GOT3 (cell line): Measurements from ENCODE around the gene APOLD1.
"Not testable (repeated sequence)": the region's sequence is repeated elsewhere in the genome, so short reads cannot be mapped to it uniquely, and the experiment has no call there.

Experiments used
- DNase-seq: peaks from one replicate; lab custom pipeline; 2025; ENCODE audit warnings: mixed read lengths; lab: John Stamatoyannopoulos, UW

Gene APOLD1

GRCh38 chr12:12786706-12787601 lies 1.5 kb downstream of the APOLD1 start:
- DNase-seq = peak; percentile 15

GRCh38 chr12:12788131-12788530 lies 2.7 kb downstream of the APOLD1 start:
- no peak for DNase-seq

- no peak for DNase-seq
Measured at GRCh38 chr12:12788675-12789368, 3.4 kb downstream of the APOLD1 start.

- no peak for DNase-seq
Measured at GRCh38 chr12:12790956-12791355, 5.5 kb downstream of the APOLD1 start.

GRCh38 chr12:12791756-12792369 lies 6.4 kb downstream of the APOLD1 start:
- no peak for DNase-seq

GRCh38 chr12:12792421-12792820 lies 7.0 kb downstream of the APOLD1 start:
- DNase-seq = no peak

- DNase-seq = no peak
Measured at GRCh38 chr12:12794686-12795085, 9.2 kb downstream of the APOLD1 start.

- no peak for DNase-seq
Measured at GRCh38 chr12:12796171-12796570, 10.7 kb downstream of the APOLD1 start.

- DNase-seq = no peak
Measured at GRCh38 chr12:12796928-12797793, 11.7 kb downstream of the APOLD1 start.

- no peak for DNase-seq
Measured at GRCh38 chr12:12797794-12798152, 12.3 kb downstream of the APOLD1 start.

GRCh38 chr12:12798480-12798879 lies 13.0 kb downstream of the APOLD1 start:
- DNase-seq = no peak

GRCh38 chr12:12799163-12799920 lies 13.9 kb downstream of the APOLD1 start:
- no peak for DNase-seq

GRCh38 chr12:12800406-12801180 lies 15.1 kb downstream of the APOLD1 start:
- DNase-seq = no peak

- not testable (repeated sequence) for DNase-seq
Measured at GRCh38 chr12:12801656-12802055, 16.2 kb downstream of the APOLD1 start.

- DNase-seq = peak; percentile 11
Measured at GRCh38 chr12:12803186-12803585, 17.7 kb downstream of the APOLD1 start.

- no peak for DNase-seq
Measured at GRCh38 chr12:12804011-12804410, 18.6 kb downstream of the APOLD1 start.

GRCh38 chr12:12804432-12804886 lies 19.0 kb downstream of the APOLD1 start:
- DNase-seq = no peak

GRCh38 chr12:12806784-12807516 lies 21.5 kb downstream of the APOLD1 start:
- DNase-seq = no peak

GRCh38 chr12:12807517-12807903 lies 22.1 kb downstream of the APOLD1 start:
- DNase-seq = not testable (repeated sequence)
